CD4-positive, alpha-beta T cell treated with Interleukin-15 for 1 hour (primary cell): ENCODE data around the gene CELF1.

Source experiments
- DNase-seq: peaks from one replicate; pipeline ENCODE4 v3.0.0-alpha.2; 2020

Gene CELF1

DNA sequence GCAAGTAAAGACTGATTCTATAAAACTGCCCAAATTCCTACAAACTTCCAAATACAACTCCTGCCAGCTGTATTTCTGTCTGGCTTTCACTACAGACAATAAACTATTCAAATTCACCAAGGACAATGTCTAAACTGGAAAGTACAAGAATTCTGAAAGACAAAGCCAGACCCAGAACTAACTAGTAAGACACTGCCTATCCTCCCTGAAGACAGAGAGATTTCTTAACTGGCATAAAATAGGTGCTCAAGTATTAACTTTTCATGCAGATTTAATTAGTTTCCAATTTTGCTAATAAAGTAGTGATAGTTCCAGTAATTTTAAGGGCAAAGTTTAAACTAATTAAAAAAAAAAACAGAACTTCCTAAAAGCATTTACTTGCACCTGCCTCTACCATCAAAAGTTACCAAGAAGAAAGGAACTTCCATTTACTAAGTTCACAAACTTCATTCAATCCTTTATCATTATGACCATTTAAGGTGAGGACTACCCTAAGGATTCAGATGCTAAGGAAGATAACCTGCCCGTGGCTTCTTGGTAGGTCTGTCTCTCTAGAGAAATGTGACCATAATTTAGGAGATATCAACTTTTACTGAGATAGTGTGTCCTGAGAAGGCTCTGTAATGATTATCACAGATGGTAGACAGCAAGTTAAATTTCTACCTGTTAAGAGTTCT is 45.2 kb downstream of the CELF1 start:
- DNase-seq: no peak

DNA sequence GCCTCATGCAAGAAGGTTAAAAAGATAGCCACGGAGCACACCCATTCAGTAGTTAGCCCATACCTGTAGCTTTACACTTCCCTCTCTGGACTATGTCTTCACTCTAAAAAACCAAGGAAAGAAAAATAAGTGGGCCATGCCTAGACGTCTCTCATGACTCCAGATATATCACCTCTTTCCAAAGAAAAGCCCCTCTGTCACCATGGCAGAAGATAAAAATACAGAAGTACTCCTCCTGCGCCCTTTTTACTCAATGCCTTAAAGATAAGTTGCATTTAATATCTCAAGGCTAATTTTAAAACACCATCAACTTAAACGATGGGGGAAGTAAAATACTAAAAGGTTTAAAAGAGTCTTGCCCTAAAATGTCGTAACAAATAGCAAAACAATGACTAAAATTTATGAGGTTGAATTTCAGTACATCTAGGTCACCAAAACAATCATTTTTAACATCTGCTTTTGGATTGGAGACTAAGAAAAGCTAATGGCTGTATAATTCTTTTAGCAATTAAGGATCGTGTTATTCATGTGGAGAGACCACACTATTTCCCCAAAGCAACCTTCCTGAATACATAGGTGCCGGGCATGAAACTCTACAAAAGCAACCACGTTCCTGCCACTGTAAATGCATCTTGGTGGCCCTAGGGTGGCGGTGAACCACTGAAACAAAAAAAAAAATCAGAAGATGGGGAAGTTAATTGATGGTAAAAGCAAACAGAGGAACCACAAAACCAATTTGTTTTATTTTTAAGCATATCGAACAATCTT is 46.0 kb downstream of the CELF1 start:
- no peak for DNase-seq

DNA sequence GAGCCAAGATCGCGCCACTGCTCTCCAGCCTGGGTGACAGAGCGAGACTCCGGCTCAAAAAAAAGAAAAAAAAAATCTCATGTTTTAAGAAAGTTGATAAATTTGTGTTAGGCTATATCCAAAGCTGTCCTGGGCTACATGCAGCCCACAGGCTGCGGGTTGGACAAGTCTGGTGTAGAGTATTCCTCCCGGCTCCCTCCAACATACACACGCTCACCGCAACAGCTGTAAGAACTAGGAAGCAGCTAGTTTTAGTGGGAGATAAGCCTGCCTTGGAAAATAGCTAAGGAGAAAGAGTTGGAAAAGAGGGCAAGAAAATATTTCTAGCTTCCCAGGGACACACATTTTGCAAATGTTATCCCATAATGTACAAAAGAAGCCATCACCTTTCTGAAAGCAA is 46.6 kb downstream of the CELF1 start:
- DNase-seq: no peak

DNA sequence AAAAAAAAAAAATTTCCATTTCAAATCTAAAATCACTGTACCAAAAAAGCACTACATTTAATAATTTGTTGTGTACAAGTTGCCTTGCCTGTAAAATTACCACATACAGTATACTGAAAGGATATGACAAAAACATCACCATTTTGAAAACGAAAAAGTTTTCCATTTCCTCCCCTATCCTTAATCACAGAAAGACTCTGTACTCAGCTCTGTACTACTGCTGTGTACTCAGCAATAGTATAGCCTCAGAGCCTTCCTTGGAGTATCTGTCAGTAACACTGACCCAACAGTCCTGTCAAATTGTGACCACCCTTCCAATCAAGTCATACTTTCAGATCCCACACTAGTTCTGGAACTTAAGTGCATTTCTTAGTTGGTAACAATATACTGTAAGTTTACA is 48.0 kb downstream of the CELF1 start:
- DNase-seq: no peak

DNA sequence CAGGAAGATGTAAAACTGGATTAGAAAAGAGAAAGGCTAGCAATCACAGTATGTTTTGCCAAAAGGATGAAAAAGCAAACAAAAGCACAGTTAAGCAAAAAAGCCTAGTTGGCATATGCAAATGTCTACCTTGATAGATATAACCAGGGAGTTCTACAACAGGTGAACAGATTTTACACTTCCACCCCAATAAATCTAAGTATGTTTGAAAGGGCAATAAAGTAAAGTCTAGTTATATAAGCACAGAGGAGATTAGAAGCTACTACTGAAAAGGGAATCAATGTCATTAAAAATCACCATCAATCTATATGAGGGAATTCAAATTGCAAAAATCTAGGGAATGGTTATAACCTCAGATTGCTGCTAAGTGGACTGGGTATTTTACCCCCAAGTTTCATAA is 49.7 kb downstream of the CELF1 start:
- no peak for DNase-seq

DNA sequence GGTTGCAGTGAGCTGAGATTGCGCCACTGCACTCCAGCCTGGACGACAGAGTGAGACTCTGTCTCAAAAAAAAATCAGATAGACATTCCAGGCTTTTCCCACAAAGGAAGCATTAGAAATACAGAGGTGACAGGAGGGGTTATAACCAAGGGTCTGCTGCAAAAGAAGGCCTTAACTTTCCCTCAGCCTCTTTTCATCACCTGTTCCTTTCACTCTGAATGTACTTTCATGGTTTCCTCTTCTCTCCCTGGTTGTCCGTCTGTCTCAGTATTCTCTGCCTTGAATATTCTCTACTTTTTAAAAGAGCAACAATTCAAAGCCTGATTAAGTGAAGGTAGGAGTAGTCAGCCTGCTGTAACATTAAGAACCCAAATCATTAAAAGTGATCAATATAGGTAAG is 50.2 kb downstream of the CELF1 start:
- no peak for DNase-seq

DNA sequence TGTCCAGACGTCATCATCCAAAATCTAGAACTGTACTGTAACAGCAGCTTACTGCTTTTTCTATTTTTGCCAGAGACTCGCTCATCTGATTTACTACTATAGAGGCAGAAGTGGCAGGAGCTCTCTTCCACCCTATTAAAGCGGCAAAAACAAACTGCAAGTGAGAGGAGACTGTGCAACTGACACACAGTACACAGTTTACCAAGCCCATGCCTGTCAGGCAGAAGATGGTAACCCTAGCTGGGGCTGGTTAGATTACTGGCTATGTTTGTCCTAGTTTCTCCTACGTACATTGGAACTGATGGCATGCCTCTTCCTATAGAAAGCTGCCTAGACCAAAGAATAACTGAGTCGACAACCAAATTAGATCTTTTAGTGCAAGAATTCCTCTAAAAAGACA is 51.8 kb downstream of the CELF1 start:
- no peak for DNase-seq

DNA sequence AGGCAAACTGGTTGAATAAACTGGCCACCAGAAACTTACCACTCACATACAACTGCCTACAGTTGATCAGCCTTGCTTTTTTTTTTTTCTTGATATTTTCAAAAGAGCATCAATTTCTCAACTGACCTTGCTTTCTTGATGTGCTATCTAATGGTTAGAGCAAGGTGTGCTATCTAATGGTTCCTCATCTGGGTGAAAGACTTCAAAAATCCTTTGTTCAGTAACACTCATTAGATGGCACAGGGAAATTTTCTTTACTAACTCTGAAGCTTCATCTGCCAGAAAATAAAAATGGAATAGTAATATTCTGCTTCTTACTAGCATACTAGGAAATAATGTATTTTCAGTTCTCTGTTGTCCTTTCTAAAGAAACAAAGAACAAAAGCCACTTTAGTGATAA is 52.8 kb downstream of the CELF1 start:
- no peak for DNase-seq

DNA sequence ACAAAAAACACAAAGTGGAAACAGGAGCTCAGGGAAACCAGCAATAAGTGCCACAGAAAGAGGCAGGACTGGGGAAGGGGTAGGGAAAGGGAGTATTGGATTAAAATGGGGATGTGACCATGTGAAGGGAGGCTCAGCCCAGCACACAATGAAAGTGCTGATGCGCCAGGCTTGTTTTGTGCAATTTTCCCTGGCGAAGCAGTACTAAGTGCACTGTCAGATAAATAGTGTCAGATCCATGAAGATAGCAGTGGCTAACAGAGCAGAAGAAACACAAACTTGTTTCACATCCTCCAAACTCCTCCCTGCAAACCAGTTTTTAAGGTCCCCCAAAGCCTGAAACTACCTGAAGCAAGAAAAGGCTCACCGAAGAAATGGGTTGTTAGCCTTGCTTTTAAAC is 53.3 kb downstream of the CELF1 start:
- no peak for DNase-seq

DNA sequence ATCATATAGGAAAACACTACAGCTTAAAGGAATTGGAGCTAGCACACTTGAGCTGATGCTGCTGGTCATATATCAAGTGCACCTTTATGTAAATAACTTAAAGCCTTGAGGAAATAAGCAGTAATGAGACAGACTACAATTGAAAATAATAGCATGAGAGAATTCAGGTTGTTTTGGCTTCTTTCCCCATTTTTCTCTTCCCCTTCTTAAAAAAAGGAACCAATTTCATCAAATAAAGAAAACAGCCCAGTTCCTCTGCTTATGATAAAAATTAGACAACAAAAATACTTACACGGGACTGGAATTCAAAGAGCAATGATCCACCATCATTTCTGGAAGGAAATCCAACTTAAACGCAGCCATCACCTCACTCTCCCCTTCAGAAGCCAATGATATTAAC is 53.8 kb downstream of the CELF1 start:
- no peak for DNase-seq

DNA sequence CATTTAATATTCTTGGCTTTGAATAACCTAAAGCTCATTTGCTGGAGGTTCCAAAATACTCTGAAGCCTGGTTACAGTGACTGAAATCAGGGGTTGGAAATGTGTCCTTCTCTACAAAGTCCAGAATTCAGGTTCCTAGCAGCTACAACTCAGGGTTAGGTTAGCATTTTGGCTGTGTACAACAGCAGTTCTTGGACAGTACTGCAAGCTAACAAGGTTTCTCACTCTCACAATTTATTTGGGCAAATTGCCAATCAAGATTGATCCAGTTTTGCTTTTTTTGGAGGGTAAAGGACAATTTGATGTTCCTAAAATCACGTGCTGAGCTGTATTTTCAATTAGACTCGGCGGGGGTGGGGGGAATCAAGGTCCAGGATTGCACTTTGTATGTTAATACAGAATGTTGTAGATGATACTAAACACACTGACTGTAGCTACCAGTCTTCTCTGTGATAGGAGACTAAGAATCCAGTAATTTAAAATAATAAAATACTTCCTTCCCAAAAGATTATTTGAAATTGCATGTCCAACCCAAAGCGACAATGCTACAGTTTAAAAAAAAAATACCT is 54.3 kb downstream of the CELF1 start:
- DNase-seq: no peak

DNA sequence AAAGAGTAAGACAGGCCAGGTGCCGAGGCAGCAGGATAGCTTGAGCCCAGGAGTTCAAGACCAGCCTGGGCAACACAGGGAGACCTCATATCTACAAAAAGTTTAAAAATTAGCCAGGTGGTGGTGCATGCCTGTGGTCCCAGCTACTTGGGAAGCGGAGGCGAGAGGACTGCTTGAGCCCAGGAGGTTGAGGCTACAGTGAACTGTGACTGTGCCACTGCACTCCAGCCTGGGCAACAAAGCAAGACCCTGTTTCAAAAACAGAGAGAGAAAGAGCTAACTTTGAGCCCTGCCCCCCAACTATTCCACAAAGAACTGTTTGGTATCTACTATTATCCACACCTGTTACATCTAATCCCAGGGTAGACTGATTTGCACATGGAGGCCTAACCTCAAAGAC is 54.8 kb downstream of the CELF1 start:
- no peak for DNase-seq

DNA sequence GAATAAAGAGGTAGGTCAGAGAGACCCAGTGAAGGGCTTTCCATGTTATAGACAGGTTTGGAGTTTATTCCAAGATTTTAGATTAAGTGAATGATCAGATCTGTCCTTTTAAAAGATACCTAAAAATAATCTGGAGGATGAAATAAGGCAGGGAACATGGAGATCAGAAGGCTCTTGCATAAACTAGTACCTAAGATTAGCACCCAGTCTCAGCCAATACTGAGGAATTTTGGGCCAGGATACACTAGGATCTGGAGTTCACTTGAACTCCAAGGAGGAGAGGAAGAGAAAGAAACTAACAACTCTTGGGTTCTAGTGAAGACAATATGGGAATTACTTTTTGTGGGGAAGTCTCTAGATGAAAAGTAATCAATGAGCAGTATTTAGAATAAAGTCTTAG is 56.1 kb downstream of the CELF1 start:
- no peak for DNase-seq

DNA sequence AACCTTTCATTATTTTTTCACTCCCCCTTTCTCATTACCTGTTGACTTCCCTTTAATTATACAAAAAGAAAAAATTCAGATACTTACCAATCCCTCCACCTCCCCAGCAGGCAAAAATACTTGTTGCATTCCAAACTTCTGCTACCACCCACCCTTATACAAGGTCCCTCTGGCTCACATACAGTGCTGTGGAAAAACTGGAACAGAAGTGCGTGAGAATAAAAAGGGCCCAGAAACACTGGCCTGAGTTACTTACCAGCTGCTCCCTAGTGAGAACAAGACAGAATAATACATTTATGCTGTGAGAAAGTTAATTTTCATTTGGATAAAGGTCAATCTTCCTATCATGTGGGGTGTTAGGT is 57.1 kb downstream of the CELF1 start:
- DNase-seq: no peak

DNA sequence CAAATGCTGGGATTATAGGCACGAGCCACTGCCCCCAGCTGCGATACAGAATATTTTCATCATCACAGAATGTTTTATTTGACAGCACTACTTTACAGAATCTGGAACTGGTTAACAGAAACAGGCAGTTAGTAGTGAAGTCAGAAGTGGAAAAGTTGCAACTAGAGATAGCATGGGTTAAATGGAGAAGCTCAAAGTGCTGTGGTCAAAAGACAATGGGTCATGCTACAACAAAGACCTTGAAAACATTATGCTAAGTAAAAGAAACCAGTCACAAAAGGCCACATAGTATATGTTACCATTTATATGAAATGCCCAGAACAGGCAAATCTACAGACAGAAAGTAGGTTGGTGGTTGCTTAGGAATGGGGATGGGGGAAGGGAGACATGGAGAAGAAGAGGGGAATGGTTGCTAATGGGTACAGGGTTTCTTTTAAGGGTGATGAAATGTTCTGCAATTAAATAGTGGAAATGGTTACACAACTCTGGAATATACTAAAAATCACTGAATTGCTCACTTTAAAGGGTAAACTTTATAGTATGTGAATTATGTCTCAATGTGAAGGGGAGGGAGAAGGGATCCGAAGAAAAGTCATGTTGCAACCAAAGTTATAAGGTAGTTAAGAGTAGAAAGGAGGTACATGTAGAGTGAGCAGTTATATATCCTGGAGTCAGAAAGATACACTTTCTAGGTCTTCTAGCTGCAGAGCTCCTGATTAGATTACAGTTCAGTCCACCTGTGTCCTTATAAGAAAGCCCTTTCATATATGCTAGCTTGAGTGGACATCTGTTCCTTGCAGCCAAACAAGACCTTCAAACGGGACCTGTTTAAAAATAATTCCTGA is 57.7 kb downstream of the CELF1 start:
- DNase-seq: no peak

DNA sequence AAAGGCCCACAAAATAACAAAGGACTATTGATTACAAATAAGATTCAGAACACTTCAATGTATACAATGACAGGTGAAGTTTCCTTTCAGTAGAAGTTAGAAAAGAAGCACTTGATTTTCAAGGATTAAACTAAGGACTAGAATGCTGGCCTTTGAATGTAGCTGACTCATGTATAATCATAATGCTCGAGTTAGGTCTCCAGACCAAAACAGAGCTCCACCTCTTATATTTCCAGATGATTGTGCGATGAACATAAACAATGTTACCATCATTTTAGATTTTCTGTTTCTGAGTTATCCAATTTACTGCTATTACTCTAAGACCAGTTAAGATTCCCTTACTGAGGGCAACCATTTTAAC is 63.6 kb downstream of the CELF1 start:
- no peak for DNase-seq

DNA sequence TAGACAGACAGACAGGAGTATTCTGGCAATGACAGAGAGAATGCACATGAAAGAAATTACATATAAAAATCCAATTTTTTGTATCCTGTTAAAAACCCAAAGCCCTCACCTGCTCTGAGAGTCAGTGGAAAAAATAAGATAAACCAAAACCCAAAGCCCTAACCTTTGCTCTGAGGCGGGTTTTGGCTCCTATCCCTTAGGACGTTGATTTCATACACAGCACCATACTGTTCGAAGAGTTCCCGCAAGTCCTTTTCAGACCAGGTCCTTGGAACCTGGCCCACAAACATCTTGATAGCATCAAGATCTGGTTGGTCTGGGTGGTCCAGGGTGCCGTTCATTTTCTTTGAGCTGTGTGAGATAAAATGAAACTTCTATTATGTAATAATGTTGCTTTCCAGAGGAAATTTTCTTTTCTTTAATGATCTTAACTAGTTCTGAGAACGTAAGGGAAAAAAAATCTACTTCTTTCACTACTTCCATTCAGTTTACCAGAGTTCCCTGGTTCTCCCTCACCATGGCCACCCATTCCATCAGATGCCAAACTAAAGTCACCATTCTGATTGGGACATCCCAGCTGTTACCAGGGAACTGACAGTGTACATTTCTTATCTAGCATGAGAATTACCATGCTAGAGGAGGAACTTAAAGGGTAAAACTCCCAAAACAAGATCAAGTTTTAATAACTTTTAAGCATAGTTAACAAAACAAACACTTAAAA is 64.1 kb downstream of the CELF1 start:
- DNase-seq: no peak

DNA sequence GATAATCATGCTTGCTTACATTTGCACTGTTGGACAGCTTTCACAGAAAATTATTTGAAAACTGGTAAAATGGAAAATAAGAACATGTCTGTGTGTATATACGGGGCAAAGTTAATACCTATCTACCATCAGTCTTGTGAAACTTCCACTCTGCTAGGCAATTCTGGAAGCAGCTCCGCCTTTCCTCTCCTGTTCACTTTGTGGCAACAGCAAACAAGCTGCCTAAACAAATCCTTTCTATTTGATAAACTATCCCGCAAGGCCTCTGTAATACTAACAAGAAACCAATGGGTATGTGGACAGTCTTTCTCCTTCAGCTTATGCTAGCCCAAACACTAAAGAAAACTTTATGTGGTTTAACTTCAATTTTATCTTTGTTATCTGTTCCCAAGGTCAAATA is 64.8 kb downstream of the CELF1 start:
- DNase-seq: no peak

DNA sequence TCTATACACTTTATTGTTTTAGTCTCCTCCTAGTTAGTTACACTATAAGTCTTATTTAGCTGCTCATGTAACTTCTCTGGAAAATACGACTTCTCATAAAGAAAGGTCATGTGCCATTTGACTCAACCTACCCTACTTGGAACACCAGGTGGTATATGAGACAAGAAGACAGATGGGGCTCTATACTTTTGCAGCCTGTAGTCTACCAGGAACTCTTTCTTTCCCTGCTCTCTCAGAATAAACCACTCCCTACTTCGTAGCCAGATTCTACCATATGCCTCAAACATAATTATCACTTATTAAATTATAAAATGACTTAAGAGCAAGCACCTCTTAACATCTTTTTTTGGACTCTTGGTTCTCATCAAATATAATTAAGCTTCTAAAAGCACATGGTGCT is 65.5 kb downstream of the CELF1 start:
- no peak for DNase-seq

DNA sequence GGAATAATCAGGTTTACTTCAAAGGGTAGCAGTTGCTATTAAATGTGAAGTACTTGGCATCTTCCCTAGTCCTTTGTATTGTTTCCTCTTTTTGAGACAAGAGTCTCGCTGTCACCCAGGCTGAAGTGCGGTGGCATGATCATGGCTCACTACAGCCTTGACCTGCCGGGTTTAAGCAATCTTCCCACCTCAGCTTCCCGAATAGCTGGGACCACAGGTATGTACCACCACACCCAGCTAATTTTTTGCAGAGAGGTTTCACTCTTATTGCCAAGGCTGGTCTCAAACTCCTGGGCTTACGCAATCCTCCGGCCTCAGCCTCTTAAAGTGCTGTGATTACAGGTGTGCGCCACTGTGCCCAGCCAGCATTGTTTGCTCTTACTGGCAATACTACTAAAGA is 67.8 kb downstream of the CELF1 start:
- no peak for DNase-seq

DNA sequence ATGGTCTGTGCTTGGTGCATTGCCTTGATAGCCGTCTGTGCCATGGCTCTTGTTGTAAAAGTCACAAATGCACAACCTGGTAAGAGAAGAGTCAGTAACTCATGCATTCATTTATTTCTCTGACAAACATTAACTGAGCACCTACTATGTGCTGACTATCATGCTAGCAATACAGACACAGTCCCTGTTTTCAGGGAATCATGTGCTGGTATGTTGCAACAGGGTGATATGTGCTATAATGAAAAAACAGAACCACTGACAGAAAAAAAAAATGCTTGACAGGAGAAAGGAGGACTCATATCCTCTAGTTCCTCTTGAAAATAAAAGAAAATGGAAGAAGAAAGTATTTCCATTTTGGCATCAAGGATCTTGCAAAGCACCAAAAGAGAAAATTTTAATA is 69.5 kb downstream of the CELF1 start:
- no peak for DNase-seq

DNA sequence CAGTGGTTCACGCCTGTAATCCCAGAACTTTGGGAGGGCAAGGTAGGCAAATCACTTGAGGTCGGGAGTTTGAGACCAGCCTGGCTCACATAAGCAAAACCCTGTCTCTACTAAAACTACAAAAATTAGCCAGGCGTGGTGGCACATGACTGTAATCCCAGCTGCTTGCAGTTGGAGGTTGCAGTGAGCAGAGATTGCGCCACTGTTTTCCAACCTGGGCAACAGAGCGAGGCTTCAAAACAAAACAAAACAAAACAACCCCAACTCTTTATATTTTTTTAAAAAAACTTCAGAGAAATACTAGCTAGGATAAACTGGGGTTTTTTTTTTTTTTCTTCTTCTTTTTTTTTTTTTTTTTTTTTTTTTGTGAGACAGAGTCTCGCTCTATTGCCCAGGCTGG is 72.2 kb downstream of the CELF1 start:
- no peak for DNase-seq

DNA sequence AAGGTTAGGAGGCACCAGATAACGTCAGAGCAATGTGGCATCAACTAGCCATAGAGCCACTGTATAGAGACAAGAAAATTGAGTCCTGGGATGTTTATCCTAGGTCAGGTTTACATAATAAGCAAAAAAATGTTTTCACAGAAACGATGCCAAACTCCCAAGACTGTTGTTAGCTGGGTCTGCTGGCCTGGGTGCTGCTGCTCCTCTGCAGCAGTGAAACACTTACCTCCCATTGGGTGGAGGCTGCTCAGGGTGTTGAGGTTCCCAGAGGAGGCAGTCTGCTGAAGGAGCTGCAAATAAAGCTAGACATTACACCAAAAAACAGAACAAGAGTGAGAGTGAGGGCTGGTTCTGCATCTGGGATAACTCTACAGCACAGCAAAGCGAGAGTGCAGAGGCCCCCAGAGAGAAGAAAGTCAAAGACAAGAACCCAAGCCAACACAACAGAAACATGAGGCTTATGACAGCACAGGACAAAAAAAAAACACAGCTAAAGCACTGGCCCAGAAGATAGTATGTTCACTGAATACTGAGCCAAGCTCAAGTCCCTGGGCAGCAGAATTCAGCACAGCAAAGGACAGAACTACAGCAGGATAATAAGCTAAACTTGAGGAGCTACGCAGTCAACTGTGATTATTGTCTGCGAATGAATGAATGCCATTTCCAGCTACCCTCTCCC is 74.1 kb downstream of the CELF1 start:
- no peak for DNase-seq
